DMS114 treated with DMSO at 0.1 percent for 48 hours (cell line): ENCODE measurements around the gene SERPINE1.
"Not testable (repeated sequence)": the region's sequence is repeated elsewhere in the genome, so short reads cannot be mapped to it uniquely, and the experiment has no call there.

Source experiments
- DNase-seq: peaks from one replicate; lab custom pipeline; 2025; ENCODE audit not compliant: unreplicated experiment; lab: John Stamatoyannopoulos, UW

The SERPINE1 gene

GRCh38 chr7:101121991-101122932 is 4.6 kb upstream of the SERPINE1 start:
- no peak for DNase-seq

DNA sequence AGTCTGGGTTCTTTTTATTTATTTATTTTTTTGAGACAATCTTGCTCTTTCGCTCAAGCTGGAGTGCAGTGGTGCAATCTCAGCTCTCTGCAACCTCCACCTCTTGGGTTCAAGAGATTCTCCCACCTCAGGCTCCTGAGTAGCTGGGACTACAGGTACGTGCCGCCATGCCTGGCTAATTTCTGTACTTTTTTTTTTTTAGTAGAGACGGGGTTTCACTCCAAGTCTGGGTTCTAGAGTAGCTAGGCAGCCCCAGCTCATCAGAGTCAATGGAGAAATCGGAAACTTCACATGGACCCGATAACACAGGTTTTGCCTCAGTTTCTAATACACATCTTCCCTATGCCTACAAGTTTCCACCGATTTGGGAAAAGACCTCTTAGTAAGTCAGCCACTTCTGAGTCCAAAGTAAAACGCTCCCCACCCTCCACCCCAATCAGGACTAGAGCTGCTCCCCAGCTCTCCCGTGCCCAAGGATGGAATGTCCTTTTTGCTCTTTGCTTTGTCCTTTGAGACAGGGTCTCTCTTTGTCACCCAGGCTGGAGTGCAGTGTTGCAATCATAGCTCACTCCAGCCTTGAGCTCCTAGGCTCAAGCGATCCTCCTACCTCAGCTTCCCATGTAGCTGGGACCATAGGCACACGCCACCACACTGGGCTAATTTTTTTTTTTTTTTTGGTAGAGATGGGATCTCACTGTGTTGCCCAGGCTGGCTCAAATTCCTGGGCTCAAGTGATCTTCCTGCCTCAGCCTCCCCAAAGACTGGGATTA is 3.8 kb upstream of the SERPINE1 start:
- DNase-seq, result no peak

DNA sequence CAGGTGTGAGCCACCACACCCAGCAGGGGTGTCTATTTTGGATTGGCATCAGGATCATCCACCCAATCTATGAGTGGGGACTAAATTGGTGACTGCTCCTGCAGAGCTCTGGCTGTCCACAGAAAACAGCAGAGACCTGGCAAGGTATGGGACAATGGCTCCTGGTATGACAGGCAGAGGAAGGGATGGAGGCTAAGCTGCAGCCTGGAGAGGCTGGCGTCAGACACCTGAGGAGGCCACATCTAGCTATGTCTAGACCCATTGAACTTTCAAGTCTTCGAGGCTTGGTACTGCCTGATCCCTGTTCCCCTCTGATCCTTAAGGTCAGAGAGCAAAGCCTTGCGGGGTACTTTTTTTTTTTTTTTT is 3.2 kb upstream of the SERPINE1 start:
- DNase-seq, result no peak

DNA sequence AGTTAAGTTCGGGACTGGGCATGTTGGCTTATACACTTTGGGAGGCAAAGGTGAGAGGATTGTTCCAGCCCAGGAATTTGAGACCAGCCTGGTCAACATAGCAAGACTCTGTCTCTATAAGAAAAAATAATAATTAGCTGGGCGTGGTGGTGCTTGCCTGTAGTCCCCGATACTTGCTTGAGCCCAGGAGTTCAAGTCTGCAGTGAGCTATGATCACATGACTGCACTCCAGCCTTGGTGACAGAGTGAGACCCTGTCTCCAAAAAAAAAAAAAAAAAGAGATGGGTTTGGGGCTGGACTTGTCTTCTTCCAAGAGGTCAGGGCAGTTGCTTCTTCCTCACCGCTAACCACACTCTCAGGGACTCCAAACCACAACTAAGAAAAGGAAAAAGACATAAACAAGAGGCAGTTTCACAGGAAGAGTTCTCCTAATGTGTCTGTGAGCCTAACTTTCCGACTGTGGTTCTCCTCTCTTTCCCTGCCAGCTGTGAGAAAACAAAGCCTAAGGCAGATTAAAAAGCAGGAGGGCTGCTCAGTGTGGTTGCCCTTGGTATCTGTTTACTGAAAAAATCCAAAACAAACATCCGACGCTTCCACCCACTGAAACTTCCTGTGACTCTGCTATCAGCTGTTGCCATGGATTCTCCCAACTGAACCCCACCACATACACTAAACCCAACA is 2.4 kb upstream of the SERPINE1 start:
- DNase-seq, result no peak

DNA sequence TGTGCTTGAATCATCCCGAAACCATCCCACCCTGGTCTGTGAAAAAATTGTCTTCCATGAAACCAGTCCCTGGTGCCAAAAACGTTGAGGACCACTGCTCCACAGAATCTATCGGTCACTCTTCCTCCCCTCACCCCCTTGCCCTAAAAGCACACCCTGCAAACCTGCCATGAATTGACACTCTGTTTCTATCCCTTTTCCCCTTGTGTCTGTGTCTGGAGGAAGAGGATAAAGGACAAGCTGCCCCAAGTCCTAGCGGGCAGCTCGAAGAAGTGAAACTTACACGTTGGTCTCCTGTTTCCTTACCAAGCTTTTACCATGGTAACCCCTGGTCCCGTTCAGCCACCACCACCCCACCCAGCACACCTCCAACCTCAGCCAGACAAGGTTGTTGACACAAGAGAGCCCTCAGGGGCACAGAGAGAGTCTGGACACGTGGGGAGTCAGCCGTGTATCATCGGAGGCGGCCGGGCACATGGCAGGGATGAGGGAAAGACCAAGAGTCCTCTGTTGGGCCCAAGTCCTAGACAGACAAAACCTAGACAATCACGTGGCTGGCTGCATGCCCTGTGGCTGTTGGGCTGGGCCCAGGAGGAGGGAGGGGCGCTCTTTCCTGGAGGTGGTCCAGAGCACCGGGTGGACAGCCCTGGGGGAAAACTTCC is 784 bp upstream of the SERPINE1 start:
- no peak for DNase-seq

DNA sequence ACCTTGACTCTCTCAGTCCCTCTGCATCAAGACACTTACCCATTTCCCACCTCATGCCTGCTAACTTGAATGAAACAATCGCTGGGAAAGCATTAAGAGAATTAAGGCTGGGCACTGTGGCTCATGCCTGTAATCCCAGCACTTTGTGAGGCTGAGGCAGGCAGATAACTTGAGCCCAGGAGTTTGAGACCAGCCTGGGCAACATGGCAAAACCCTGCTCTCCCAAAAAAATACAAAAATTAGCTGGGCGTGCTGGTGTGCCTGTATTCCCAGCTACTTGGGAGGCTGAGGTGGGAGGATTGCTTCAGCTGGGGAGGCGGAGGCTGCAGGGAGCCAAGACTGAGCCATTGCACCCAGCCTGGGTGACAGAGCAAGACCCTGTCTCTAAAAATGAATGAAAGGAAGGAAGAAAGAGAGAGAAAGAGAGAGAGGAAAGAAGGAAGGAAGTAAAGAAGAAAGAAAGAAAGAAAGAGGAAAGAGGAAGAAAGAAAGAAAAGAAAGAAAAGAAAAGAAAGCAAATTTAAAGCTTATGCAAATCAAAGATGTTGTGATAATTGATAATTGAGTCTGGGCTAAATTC is 646 bp downstream of the SERPINE1 start:
- DNase-seq, result no peak

DNA sequence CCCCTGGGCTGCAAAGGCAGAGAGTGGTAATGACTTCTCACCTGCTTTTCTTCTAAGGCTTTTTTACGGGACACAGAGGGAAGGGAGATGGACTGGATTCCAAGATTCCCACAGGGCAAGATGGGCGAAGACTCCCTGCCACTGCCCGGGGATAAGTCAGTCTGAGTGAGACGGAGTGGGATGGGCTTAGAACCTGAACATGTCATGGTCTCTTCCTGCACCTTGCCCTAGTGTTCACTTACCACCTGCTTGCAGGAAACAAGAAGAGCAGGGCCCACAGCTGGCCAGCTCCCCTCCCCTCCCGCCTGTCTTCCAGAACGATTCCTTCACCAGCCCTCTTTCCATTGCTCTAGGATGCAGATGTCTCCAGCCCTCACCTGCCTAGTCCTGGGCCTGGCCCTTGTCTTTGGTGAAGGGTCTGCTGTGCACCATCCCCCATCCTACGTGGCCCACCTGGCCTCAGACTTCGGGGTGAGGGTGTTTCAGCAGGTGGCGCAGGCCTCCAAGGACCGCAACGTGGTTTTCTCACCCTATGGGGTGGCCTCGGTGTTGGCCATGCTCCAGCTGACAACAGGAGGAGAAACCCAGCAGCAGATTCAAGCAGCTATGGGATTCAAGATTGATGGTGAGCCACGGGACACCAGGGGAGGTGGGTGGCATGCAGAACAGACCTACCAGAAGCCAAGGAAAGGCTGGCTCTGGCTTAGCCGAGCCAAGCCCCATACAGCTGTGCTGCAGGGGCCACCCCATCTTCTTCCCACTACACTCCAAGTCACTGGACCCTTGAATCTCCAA is 1.3 kb downstream of the SERPINE1 start:
- no peak for DNase-seq

GRCh38 chr7:101129603-101130117 is 2.8 kb downstream of the SERPINE1 start:
- no peak for DNase-seq

GRCh38 chr7:101132626-101133600 is 6.0 kb downstream of the SERPINE1 start:
- not testable (repeated sequence) for DNase-seq

GRCh38 chr7:101133621-101134398 is 6.9 kb downstream of the SERPINE1 start:
- no peak for DNase-seq

- no peak for DNase-seq
Observed at GRCh38 chr7:101134399-101134980, 7.6 kb downstream of the SERPINE1 start.

- DNase-seq, result no peak
Observed at GRCh38 chr7:101137651-101138212, 10.8 kb downstream of the SERPINE1 start.

- DNase-seq, result no peak
Observed at GRCh38 chr7:101138213-101138870, 11.4 kb downstream of the SERPINE1 start.

- no peak for DNase-seq
Observed at GRCh38 chr7:101140339-101140699, 13.4 kb downstream of the SERPINE1 start.

GRCh38 chr7:101140746-101141382 is 14.0 kb downstream of the SERPINE1 start:
- DNase-seq, result no peak
